Uterus (tissue), 4 donors: ENCODE data around the gene CUL5. TPM values are rescaled to one million over a fixed set of nuclear protein-coding genes. Genes with fewer than 3 reads are reported as not detected.

Experiments used
- DNase-seq, 2 donors: peaks; one replicate each; pipeline ENCODE4 v3.0.0-alpha.2; 2019 to 2020
- H3K27ac ChIP-seq, 2 donors: fragments of 200-600 bp; sonication (generic); 1 replicate in 1 of 2; 2 replicates in 1 of 2; pipeline ENCODE4 v1.5.1; 2016 to 2018
- H3K27me3 ChIP-seq, 2 donors: fragments of 200-600 bp; sonication (generic); one replicate each; pipeline ENCODE4 v1.5.1; 2018 to 2019; ENCODE audit warnings: control low read depth in 1 of 2
- H3K36me3 ChIP-seq, 2 donors: fragments of 200-600 bp; sonication (generic); one replicate each; pipeline ENCODE4 v1.5.1; 2019; ENCODE audit warnings: control low read depth in 1 of 2
- H3K4me1 ChIP-seq, 2 donors: fragments of 200-600 bp; sonication (generic); one replicate each; pipeline ENCODE4 v1.5.1; 2018 to 2019; ENCODE audit warnings: control low read depth in 1 of 2
- H3K4me3 ChIP-seq, 2 donors: fragments of 200-600 bp; sonication (generic); 1 replicate in 1 of 2; 2 replicates in 1 of 2; pipeline ENCODE4 v1.5.1; 2018 to 2019; ENCODE audit warnings: mild to moderate bottlenecking in 1 of 2
- H3K9me3 ChIP-seq, 2 donors: fragments of 200-600 bp; sonication (generic); one replicate each; pipeline ENCODE4 v1.5.1; 2019; ENCODE audit warnings: control low read depth in 1 of 2
- CTCF ChIP-seq, 4 experiments: fragments of 200-600 bp in 2 of 4; fragments of 450-650 bp in 2 of 4; sonication (generic) in 2 of 4; IDR thresholded peaks; one replicate each; pipeline ENCODE4 v1.5.1; 2016 to 2019; ENCODE audit warnings: antibody characterized with exemption in 4 of 4, mild to moderate bottlenecking in 2 of 4, moderate library complexity in 1 of 4
- POLR2A ChIP-seq, 2 donors: fragments of 450-650 bp; IDR thresholded peaks; one replicate each; pipeline ENCODE4 v1.6.1; 2016; ENCODE audit warnings: antibody characterized with exemption in 2 of 2, mild to moderate bottlenecking in 1 of 2, moderate library complexity in 1 of 2
- intact Hi-C: fragments of 100-400 bp; cut with DNase I; formaldehyde crosslinking; loops from one replicate; pipeline ENCODE4 v1.15.1; 2023; ENCODE audit warnings: low total_unique reads
- small RNA-seq: library from RNA; depleted of rRNA; stranded (forward); fragments of <200 nt; gene quantifications from one replicate; pipeline ENCODE3, GENCODE V24; 2016
- total RNA-seq, 4 donors: library from RNA; depleted of rRNA in 3 of 4; stranded (reverse); fragments of >200 nt in 3 of 4; gene quantifications; one replicate each; pipeline versions ENCODE4 v1.1.0 to v1.2.4, GENCODE V29; 2014 to 2023
- donor health status: DM: yes; HTN: yes; CAD: no.

Gene CUL5
- total RNA-seq, 4 donors from 2014 or later = 29.5 to 79.8 (median 40.9) TPM

- no peaks in the 10 kb centered on the region for H3K27me3 ChIP-seq
- TF ChIP-seq POLR2A (IDR thresholded peaks at IDR 0.05) = no peak
- no peak for TF ChIP-seq CTCF (IDR thresholded peaks at IDR 0.05)
- no peak for DNase-seq
- H3K9me3 ChIP-seq = no peaks in the 10 kb centered on the region
- intact Hi-C loops = no loop called here
- no peak overlapping the region for H3K4me3 ChIP-seq
- no peak overlapping the region for H3K27ac ChIP-seq
- H3K36me3 ChIP-seq = no peaks in the 10 kb centered on the region
- H3K4me1 ChIP-seq = no peaks in the 10 kb centered on the region
Observed at GRCh38 chr11:108148556-108148955, 139.9 kb downstream of the CUL5 start.

- intact Hi-C loops = no loop called here
- H3K36me3 ChIP-seq = no peaks in the 10 kb centered on the region
- no peak overlapping the region for H3K27ac ChIP-seq
- H3K9me3 ChIP-seq = no peaks in the 10 kb centered on the region
- TF ChIP-seq CTCF (IDR thresholded peaks at IDR 0.05) (no peak), POLR2A (IDR thresholded peaks at IDR 0.05) (no peak)
- H3K4me3 ChIP-seq = no peak overlapping the region
- DNase-seq = no peak
- H3K4me1 ChIP-seq = no peaks in the 10 kb centered on the region
- no peaks in the 10 kb centered on the region for H3K27me3 ChIP-seq
Observed at GRCh38 chr11:108154591-108154990, 145.9 kb downstream of the CUL5 start.

Small RNA genes lying within 50 kb of the gene (small RNA-seq; reads per million reads assigned to genes)
- gene RF00019 = not detected

Other genes starting within 250 kb of the CUL5 start
- 10 to 100 TPM in 1 of 4 donors, 1 to 10 TPM in 3; 5.4 to 34.9 (median 6.2) TPM for gene SLC35F2, start 150.1 kb upstream of the CUL5 start, total RNA-seq
- 1 to 10 TPM in 1 of 4 donors, under 1 TPM in 2, not detected in 1; 0.26 to 3.9 (median 0.79) TPM for gene RAB39A, start 80.5 kb upstream of the CUL5 start, total RNA-seq
- gene ACAT1, start 112.7 kb downstream of the CUL5 start, total RNA-seq = 10 to 100 TPM; 50.9 to 86.2 (median 70.9) TPM
- 10 to 100 TPM; 14.7 to 28.9 (median 21.3) TPM for gene NPAT, start 213.7 kb downstream of the CUL5 start, total RNA-seq
- gene ATM, start 214.2 kb downstream of the CUL5 start, total RNA-seq = 100 to 1,000 TPM in 2 of 4 donors, 10 to 100 TPM in 2; 51.2 to 196 (median 132) TPM